ENCODE data around the gene PLD5.
"Not testable (repeated sequence)": the region's sequence is repeated elsewhere in the genome, so short reads cannot be mapped to it uniquely, and the experiment has no call there.

Gene PLD5

GRCh38 chr1:242206994-242207393, 317.5 kb downstream of the PLD5 start:
- no peak for DNase-seq

GRCh38 chr1:242205622-242206489, 318.6 kb downstream of the PLD5 start:
- DNase-seq, result no peak

- no peak for DNase-seq
These were observed 321.2 kb downstream of the PLD5 start for GRCh38 chr1:242203262-242203661.

GRCh38 chr1:242201090-242201489, 323.4 kb downstream of the PLD5 start:
- no peak for DNase-seq

GRCh38 chr1:242199776-242200458, 324.6 kb downstream of the PLD5 start:
- no peak for DNase-seq

- DNase-seq, result no peak
These were observed 326.3 kb downstream of the PLD5 start for GRCh38 chr1:242197907-242198820.

GRCh38 chr1:242196914-242197313, 327.6 kb downstream of the PLD5 start:
- DNase-seq, result no peak

- DNase-seq, result no peak
These were observed 328.4 kb downstream of the PLD5 start for GRCh38 chr1:242196101-242196500.

GRCh38 chr1:242189591-242189990, 334.9 kb downstream of the PLD5 start:
- DNase-seq, result no peak

- DNase-seq, result no peak
These were observed 336.7 kb downstream of the PLD5 start for GRCh38 chr1:242187816-242188215.

- DNase-seq, result no peak
These were observed 337.3 kb downstream of the PLD5 start for GRCh38 chr1:242187171-242187570.

- DNase-seq, result no peak
These were observed 338.8 kb downstream of the PLD5 start for GRCh38 chr1:242185731-242186130.

- no peak for DNase-seq
These were observed 339.5 kb downstream of the PLD5 start for GRCh38 chr1:242184955-242185354.

- not testable (repeated sequence) for DNase-seq
These were observed 344.7 kb downstream of the PLD5 start for GRCh38 chr1:242179767-242180166.

GRCh38 chr1:242178924-242179708, 345.4 kb downstream of the PLD5 start:
- no peak for DNase-seq

- no peak for DNase-seq
These were observed 346.1 kb downstream of the PLD5 start for GRCh38 chr1:242178436-242178835.

GRCh38 chr1:242162140-242162539, 362.4 kb downstream of the PLD5 start:
- DNase-seq, result no peak

GRCh38 chr1:242147096-242147976, 377.2 kb downstream of the PLD5 start:
- DNase-seq, result no peak

- DNase-seq, result no peak
These were observed 377.8 kb downstream of the PLD5 start for GRCh38 chr1:242146652-242147051.

- no peak for DNase-seq
These were observed 383.7 kb downstream of the PLD5 start for GRCh38 chr1:242140836-242141235.

- DNase-seq, result no peak
These were observed 384.5 kb downstream of the PLD5 start for GRCh38 chr1:242139986-242140385.

All from NCI-H2029 treated with DMSO at 0.1 percent for 48 hours (cell line).